A549 (cell line): ENCODE results near the gene TRIM39. TPM values are rescaled to one million over a fixed set of nuclear protein-coding genes. Genes with fewer than 3 reads are reported as not detected.

Experiments
- ATAC-seq, 2 experiments: fragments of 200-7000 bp in 1 of 2; fragments of >200 bp in 1 of 2; cut with Nextera tagmentation in 1 of 2; cut with Tn5 transposase in 1 of 2; 3 replicates each; pipeline versions ENCODE4 v1.8.0 to v1.9.1; 2018 to 2020; ENCODE audit warnings: mild to moderate bottlenecking in 1 of 2, moderate library complexity in 1 of 2
- CTCF ChIA-PET: fragments of 300-600 bp; sonication (Branson Sonifier 250); formaldehyde crosslinking; extraction: SDS; loops from one replicate; lab custom pipeline; 2021; ENCODE audit warnings: antibody characterized with exemption, inconsistent platforms; lab: Yijun Ruan, JAX
- POLR2A ChIA-PET: fragments of 350-600 bp; formaldehyde crosslinking; extraction: SDS; loops from one replicate; lab custom pipeline; 2021; ENCODE audit warnings: antibody characterized with exemption, inconsistent platforms; lab: Yijun Ruan, JAX
- DNase-seq, 2 experiments: peaks; one replicate each; pipeline versions ENCODE4 v3.0.0 to v3.0.0-alpha.2; 2011 to 2016; ENCODE audit warnings: low read depth in 1 of 2, low spot score in 1 of 2
- FAIRE-seq: peaks from 2 replicates; lab custom pipeline; 2011; peaks lifted over from hg19 to GRCh38; lab: Jason Lieb, UNC
- H3K27ac ChIP-seq, 2 experiments: fragments of >200 bp; sonication (Bioruptor Twin); formaldehyde crosslinking; 3 replicates each; pipeline ENCODE4 v1.5.1; 2016 to 2017
- H3K4me1 ChIP-seq: fragments of >200 bp; sonication (Bioruptor Twin); formaldehyde crosslinking; 3 replicates; pipeline ENCODE4 v1.6.1; 2016
- H3K4me2 ChIP-seq: fragments of >200 bp; sonication (Bioruptor Twin); formaldehyde crosslinking; 3 replicates; pipeline ENCODE4 v1.6.1; 2016
- H3K4me3 ChIP-seq: fragments of >200 bp; sonication (Bioruptor Twin); formaldehyde crosslinking; 3 replicates; pipeline ENCODE4 v1.5.1; 2016
- H3K9me3 ChIP-seq: fragments of >200 bp; sonication (Bioruptor Twin); formaldehyde crosslinking; 3 replicates; pipeline ENCODE4 v1.6.1; 2016
- CBX8 ChIP-seq: fragments of 200-600 bp; sonication (generic); IDR thresholded peaks from 2 replicates; pipeline ENCODE4 v1.6.1; 2016
- CEBPB ChIP-seq, 2 experiments: fragments of >200 bp in 1 of 2; sonication (Bioruptor Twin) in 1 of 2; formaldehyde crosslinking in 1 of 2; IDR thresholded peaks; 2 replicates each; pipeline ENCODE4 v1.6.1; 2012 to 2016
- CHD4 ChIP-seq: fragments of 200-600 bp; sonication (generic); IDR thresholded peaks from 2 replicates; pipeline ENCODE4 v1.6.1; 2016; ENCODE audit warnings: antibody characterized with exemption, mild to moderate bottlenecking, borderline replicate concordance
- EHF ChIP-seq: fragments of 250-450 bp; sonication (Bioruptor Pico); IDR thresholded peaks from 2 replicates; pipeline ENCODE4 v1.5.0; 2020; ENCODE audit warnings: mild to moderate bottlenecking
- FOSL2 ChIP-seq, 2 experiments: fragments of 450-650 bp in 1 of 2; fragments of >200 bp in 1 of 2; sonication (Bioruptor Twin) in 1 of 2; formaldehyde crosslinking; IDR thresholded peaks; 2 replicates each; pipeline versions ENCODE4 v1.5.0 to v1.6.1; 2016 to 2020; ENCODE audit warnings: mild to moderate bottlenecking in 1 of 2, moderate library complexity in 1 of 2
- FOXS1 ChIP-seq: fragments of 250-450 bp; sonication (Bioruptor Pico); IDR thresholded peaks from 2 replicates; pipeline ENCODE4 v1.5.0; 2020; ENCODE audit warnings: mild to moderate bottlenecking, moderate library complexity
- HDAC2 ChIP-seq: fragments of 200-600 bp; sonication (generic); IDR thresholded peaks from 2 replicates; pipeline ENCODE4 v1.6.1; 2016
- HEYL ChIP-seq: fragments of 250-450 bp; sonication (Bioruptor Pico); IDR thresholded peaks from 2 replicates; pipeline ENCODE4 v1.8.0; 2021; ENCODE audit warnings: mild to moderate bottlenecking, moderate library complexity
- HOXA7 ChIP-seq: fragments of 250-450 bp; sonication (Bioruptor Pico); IDR thresholded peaks from 2 replicates; pipeline ENCODE4 v1.5.0; 2020; ENCODE audit warnings: mild to moderate bottlenecking, moderate library complexity
- HOXB5 ChIP-seq: fragments of 250-450 bp; sonication (Bioruptor Pico); IDR thresholded peaks from 2 replicates; pipeline ENCODE4 v1.5.0; 2020; ENCODE audit warnings: mild to moderate bottlenecking, moderate library complexity
- JUN ChIP-seq, 2 experiments: fragments of >200 bp; sonication (Bioruptor Twin); formaldehyde crosslinking; IDR thresholded peaks; 2 replicates in 1 of 2; 3 replicates in 1 of 2; pipeline ENCODE4 v1.6.1; 2016 to 2017
- JUNB ChIP-seq: fragments of >200 bp; sonication (Bioruptor Twin); formaldehyde crosslinking; IDR thresholded peaks from 2 replicates; pipeline ENCODE4 v1.6.1; 2016
- KDM1A ChIP-seq: fragments of 200-600 bp; sonication (generic); IDR thresholded peaks from 2 replicates; pipeline ENCODE4 v1.6.1; 2016; ENCODE audit warnings: low read depth, mild to moderate bottlenecking
- NFE2L2 ChIP-seq: fragments of 150-350 bp; conservative IDR thresholded peaks from 2 replicates; pipeline ENCODE4 v1.6.1; 2014; ENCODE audit warnings: low read length
- PHF8 ChIP-seq: fragments of 200-600 bp; sonication (generic); IDR thresholded peaks from 2 replicates; pipeline ENCODE4 v1.6.1; 2016; ENCODE audit warnings: low read depth, mild to moderate bottlenecking, antibody characterized with exemption, moderate library complexity, borderline replicate concordance
- RFX5 ChIP-seq: fragments of 450-650 bp; IDR thresholded peaks from 2 replicates; pipeline ENCODE4 v1.7.1; 2014; ENCODE audit warnings: antibody characterized with exemption, mild to moderate bottlenecking, moderate library complexity
- RNF2 ChIP-seq: fragments of 200-600 bp; sonication (generic); IDR thresholded peaks from 2 replicates; pipeline ENCODE4 v1.6.1; 2016; ENCODE audit warnings: low read depth, mild to moderate bottlenecking, antibody characterized with exemption, moderate library complexity, borderline replicate concordance
- SREBF2 ChIP-seq: fragments of 450-650 bp; IDR thresholded peaks from 2 replicates; pipeline ENCODE4 v1.6.1; 2014; ENCODE audit warnings: mild to moderate bottlenecking, moderate library complexity
- ZC3H11A ChIP-seq: fragments of 450-650 bp; IDR thresholded peaks from 2 replicates; pipeline ENCODE4 v1.6.1; 2014; ENCODE audit warnings: antibody characterized with exemption, mild to moderate bottlenecking
- ZNF302 ChIP-seq: fragments of 250-450 bp; sonication (Bioruptor Pico); IDR thresholded peaks from 2 replicates; pipeline ENCODE4 v1.9.0; 2021; ENCODE audit warnings: inconsistent platforms, mild to moderate bottlenecking, moderate library complexity
- WGBS: methylation state at CpG from one replicate; pipeline ENCODE4 v1.1.6; 2017; ENCODE audit errors: missing lambda C conversion rate; 5-methylcytosine and 5-hydroxymethylcytosine counted together
- polyA plus RNA-seq, 4 experiments: library from polyadenylated mRNA; depleted of rRNA in 3 of 4; stranded (reverse); fragments of >200 nt; fragmentation: RNase III in 1 of 4; extraction: RNeasy Plus Mini Kit Qiagen cat#74134 plus additional on column Dnase treatment in 1 of 4; gene quantifications; 2 replicates in 3 of 4; 3 replicates in 1 of 4; pipeline ENCODE4 v1.2.3, GENCODE V29; 2011 to 2017
- TF ChIP-seq, protein P1 (sequence below): fragments of 200-600 bp; sonication (generic); IDR thresholded peaks from 2 replicates; pipeline ENCODE4 v1.6.1; 2016; ENCODE audit warnings: antibody characterized with exemption, mild to moderate bottlenecking, moderate library complexity
- TF ChIP-seq, protein P2 (sequence below): fragments of >200 bp; sonication (Bioruptor Twin); formaldehyde crosslinking; IDR thresholded peaks from 3 replicates; pipeline ENCODE4 v1.6.1; 2016
- TF ChIP-seq, protein P3 (sequence below): IDR thresholded peaks from 2 replicates; pipeline ENCODE4 v1.6.1; 2012
- TF ChIP-seq, protein P4 (sequence below): fragments of >200 bp; sonication (Bioruptor Twin); formaldehyde crosslinking; IDR thresholded peaks from 2 replicates; pipeline ENCODE4 v1.6.1; 2016

TRIM39 gene
- polyA plus RNA-seq, 2 of the 4 experiments (the other 2 are of a cell fraction) = 7.1 to 8.1 TPM

DNA sequence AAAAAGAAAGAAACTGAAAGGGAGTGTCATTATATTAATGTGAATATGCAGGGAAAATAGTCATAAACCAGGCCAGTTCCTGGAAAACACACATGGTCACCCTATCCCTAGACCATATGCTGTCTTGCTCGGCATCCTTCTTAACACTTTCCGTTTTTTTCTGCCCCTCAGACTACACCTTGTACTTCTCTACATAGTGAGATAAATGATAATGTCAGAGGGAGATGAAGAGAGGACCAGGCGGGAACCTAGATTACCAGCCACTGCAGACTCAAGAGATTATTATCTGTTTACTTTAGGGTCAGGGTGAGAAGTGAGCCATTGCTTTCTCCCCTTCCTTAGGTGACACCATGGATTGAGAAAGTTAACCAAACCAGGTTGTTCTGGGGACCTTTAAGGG, 14.5 kb downstream of the TRIM39 start (continued):
- TF ChIP-seq, protein P1, sequence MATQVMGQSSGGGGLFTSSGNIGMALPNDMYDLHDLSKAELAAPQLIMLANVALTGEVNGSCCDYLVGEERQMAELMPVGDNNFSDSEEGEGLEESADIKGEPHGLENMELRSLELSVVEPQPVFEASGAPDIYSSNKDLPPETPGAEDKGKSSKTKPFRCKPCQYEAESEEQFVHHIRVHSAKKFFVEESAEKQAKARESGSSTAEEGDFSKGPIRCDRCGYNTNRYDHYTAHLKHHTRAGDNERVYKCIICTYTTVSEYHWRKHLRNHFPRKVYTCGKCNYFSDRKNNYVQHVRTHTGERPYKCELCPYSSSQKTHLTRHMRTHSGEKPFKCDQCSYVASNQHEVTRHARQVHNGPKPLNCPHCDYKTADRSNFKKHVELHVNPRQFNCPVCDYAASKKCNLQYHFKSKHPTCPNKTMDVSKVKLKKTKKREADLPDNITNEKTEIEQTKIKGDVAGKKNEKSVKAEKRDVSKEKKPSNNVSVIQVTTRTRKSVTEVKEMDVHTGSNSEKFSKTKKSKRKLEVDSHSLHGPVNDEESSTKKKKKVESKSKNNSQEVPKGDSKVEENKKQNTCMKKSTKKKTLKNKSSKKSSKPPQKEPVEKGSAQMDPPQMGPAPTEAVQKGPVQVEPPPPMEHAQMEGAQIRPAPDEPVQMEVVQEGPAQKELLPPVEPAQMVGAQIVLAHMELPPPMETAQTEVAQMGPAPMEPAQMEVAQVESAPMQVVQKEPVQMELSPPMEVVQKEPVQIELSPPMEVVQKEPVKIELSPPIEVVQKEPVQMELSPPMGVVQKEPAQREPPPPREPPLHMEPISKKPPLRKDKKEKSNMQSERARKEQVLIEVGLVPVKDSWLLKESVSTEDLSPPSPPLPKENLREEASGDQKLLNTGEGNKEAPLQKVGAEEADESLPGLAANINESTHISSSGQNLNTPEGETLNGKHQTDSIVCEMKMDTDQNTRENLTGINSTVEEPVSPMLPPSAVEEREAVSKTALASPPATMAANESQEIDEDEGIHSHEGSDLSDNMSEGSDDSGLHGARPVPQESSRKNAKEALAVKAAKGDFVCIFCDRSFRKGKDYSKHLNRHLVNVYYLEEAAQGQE = no peak
- no peak for TF ChIP-seq ZC3H11A

DNA sequence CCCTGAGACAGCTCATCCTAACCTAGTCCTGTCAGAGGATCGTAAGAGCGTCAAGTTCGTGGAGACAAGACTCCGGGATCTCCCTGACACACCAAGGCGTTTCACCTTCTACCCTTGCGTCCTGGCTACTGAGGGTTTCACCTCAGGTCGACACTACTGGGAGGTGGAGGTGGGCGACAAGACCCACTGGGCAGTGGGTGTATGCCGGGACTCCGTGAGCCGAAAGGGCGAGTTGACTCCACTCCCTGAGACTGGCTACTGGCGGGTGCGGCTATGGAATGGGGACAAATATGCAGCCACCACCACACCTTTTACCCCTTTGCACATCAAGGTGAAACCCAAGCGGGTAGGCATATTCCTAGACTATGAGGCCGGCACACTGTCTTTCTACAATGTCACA, 15.0 kb downstream of the TRIM39 start:
- TF ChIP-seq JUNB = no peak
- TF ChIP-seq SREBF2 = no peak
- no peak for TF ChIP-seq HDAC2
- TF ChIP-seq CEBPB (IDR thresholded peaks at IDR 0.05) = no peak
- no peak for TF ChIP-seq RNF2
- TF ChIP-seq JUN (IDR thresholded peaks at IDR 0.05) = no peak
- TF ChIP-seq HOXA7 = no peak
- Histone ChIP-seq H3K4me3 (no peak overlapping the region), H3K27ac (no peak overlapping the region), H3K9me3 (no peaks in the 10 kb centered on the region), H3K4me2 (no peak overlapping the region), H3K4me1 (peaks cover 9% of the 10 kb centered on the region; the same call in 1 of the 3 replicates)
- no peak for ATAC-seq
- DNase-seq = no peak
- 96% methylated on average over 15 of the region's 16 CpGs for WGBS
- FAIRE-seq = no peak
- CTCF ChIA-PET = interaction anchor here (0.6 to 1.3 kb wide), 2 partner anchors 16 to 23 kb away, joined by 3 to 4 read pairs; no protein-coding TSS in a partner anchor
- POLR2A ChIA-PET = no interaction called here

DNA sequence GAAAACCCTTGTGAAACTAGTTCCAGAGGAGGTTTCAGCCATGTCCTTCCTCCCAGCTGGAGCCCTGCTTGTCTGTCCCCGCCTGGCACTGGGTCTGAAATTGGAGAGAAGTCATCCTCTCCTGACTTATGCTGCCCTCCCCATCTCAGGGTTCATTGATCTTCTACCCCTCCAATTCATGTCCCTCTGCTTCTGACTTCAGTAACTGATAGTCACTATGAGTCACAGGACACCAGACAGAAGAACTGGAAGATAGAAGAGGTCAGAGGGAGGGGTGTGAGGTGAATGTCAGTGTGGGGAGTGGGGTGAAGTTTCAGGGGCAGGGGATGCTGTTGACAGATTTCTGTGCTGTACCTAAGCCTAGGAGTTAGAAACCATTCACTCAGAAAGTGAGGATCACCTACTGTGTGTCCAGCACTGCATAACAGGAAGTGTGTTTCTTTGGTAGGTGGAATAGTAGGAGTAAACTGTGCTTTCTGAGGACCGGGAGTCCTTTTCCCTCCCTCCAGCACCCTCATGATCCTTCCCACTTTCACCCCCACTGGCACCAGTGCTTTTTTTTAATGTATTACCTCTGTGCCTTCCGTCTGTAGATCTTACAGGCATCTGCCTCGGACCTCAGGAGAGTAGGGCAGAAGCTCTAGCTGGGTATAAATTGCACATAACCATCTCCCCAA, 17.6 kb downstream of the TRIM39 start:
- H3K4me3 ChIP-seq = peak overlapping the region; percentile 93
- ChIA-PET CTCF (interaction anchor here (1.6 kb wide), 1 partner anchor 14 kb away, joined by 7 read pairs; no protein-coding TSS in a partner anchor), POLR2A (interaction anchor here (1.1 kb wide), 1 partner anchor 18 kb away, joined by 5 read pairs; the partner anchor contains the start of gene TRIM39)
- TF ChIP-seq JUNB (no peak), FOXS1 (CRISPR knock-in tag) (no peak), KDM1A (no peak), NFE2L2 (no peak)
- H3K4me2 ChIP-seq = peak overlapping the region; percentile 85
- WGBS = 34% methylated on average over 4 of the region's 4 CpGs
- peak; percentile 3 to 5; a peak in 3 of 6 replicates for ATAC-seq
- peak overlapping the region; percentile 98 for H3K27ac ChIP-seq
- no peak for FAIRE-seq
- peak in 1 of 2 experiments; percentile 17 for DNase-seq
- peaks cover 9% of the 10 kb centered on the region; the same call in 1 of the 3 replicates for H3K4me1 ChIP-seq
- H3K9me3 ChIP-seq = no peaks in the 10 kb centered on the region

DNA sequence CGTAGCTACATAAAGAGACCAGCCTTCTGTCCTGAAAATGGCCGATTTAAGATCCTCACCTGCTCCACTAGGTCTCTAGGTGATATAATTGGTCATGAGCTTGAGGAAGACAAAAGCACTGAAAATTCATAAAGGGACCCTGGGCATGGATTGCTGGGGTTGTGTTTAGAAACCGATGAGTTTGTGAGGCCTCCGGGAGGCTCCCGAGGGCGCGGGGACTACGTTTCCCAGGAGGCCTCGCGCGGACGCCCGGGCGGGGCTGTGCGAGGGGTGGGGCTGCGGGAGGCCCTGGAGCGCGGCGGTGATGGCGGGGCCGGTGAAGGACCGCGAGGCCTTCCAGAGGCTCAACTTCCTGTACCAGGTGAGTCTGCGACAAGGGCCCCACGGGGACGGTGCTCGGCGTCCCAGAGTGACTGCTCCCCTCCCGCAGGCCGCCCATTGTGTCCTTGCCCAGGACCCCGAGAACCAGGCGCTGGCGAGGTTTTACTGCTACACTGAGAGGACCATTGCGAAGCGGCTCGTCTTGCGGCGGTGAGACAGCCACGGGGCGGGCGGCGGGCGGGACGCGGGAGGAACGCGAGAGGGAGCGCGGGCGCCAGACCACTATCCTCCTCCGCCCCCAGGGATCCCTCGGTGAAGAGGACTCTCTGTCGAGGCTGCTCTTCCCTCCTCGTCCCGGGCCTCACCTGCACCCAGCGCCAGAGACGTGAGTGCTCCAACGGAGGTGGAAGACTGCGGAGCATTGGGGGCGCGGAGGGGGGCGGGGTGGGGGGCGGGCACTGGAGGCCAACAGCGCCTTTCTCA, 18.3 kb downstream of the TRIM39 start, which contains the start of gene RPP21:
RPP21 (plus strand) TSS at position 289 of the 804 bp plus-strand sequence; CDS start at position 305, 16 bp downstream.
- DNase-seq (peak; percentile 80 to 83), FAIRE-seq (no peak), ATAC-seq (peak; percentile 95 to 99)
- Histone ChIP-seq H3K9me3 (no peaks in the 10 kb centered on the region), H3K4me1 (peaks cover 9% of the 10 kb centered on the region; the same call in 1 of the 3 replicates), H3K4me2 (peak within 1 kb of the TSS; percentile 85), H3K27ac (peak within 1 kb of the TSS; percentile 98), H3K4me3 (peak within 1 kb of the TSS; percentile 93)
- 5% methylated on average over 13 of the region's 64 CpGs for WGBS
- ChIA-PET POLR2A (interaction anchor here (0.6 to 1.1 kb wide), 2 partner anchors 18 to 700 kb away, joined by 3 to 5 read pairs; partner anchors contain the start of gene TRIM39), CTCF (interaction anchor here (1.6 kb wide), 1 partner anchor 13 kb away, joined by 7 read pairs; no protein-coding TSS in a partner anchor)
- no peak for TF ChIP-seq FOSL2 (IDR thresholded peaks at IDR 0.05)
- no peak for TF ChIP-seq FOSL2 (CRISPR knock-in tag; IDR thresholded peaks at IDR 0.05)
- TF ChIP-seq EHF (CRISPR knock-in tag) = no peak
- TF ChIP-seq ZNF302 (CRISPR knock-in tag) = no peak
- TF ChIP-seq PHF8 = peak; percentile 98
- no peak for TF ChIP-seq CHD4
- no peak for TF ChIP-seq JUNB
- TF ChIP-seq, protein P2, sequence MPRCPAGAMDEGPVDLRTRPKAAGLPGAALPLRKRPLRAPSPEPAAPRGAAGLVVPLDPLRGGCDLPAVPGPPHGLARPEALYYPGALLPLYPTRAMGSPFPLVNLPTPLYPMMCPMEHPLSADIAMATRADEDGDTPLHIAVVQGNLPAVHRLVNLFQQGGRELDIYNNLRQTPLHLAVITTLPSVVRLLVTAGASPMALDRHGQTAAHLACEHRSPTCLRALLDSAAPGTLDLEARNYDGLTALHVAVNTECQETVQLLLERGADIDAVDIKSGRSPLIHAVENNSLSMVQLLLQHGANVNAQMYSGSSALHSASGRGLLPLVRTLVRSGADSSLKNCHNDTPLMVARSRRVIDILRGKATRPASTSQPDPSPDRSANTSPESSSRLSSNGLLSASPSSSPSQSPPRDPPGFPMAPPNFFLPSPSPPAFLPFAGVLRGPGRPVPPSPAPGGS = peak; percentile 53; the same call in 1 of the 3 replicates
- no peak for TF ChIP-seq CBX8
- TF ChIP-seq, protein P3, sequence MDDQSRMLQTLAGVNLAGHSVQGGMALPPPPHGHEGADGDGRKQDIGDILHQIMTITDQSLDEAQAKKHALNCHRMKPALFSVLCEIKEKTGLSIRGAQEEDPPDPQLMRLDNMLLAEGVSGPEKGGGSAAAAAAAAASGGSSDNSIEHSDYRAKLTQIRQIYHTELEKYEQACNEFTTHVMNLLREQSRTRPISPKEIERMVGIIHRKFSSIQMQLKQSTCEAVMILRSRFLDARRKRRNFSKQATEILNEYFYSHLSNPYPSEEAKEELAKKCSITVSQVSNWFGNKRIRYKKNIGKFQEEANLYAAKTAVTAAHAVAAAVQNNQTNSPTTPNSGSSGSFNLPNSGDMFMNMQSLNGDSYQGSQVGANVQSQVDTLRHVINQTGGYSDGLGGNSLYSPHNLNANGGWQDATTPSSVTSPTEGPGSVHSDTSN = 0 out of 2 replicates have a peak, but pooled peaks have one; percentile 15
- no peak for TF ChIP-seq RFX5
- TF ChIP-seq HEYL (CRISPR knock-in tag) = no peak
- TF ChIP-seq, protein P4, sequence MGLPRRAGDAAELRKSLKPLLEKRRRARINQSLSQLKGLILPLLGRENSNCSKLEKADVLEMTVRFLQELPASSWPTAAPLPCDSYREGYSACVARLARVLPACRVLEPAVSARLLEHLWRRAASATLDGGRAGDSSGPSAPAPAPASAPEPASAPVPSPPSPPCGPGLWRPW = no peak
- TF ChIP-seq FOXS1 (CRISPR knock-in tag) = no peak
- no peak for TF ChIP-seq HOXB5 (CRISPR knock-in tag)
- TF ChIP-seq CEBPB (IDR thresholded peaks at IDR 0.05) = no peak
